GM12873 (cell line): ENCODE results near the gene SH3GL2.

Experiments used
- TF ChIP-seq, protein P1 (sequence below): IDR thresholded peaks from 2 replicates; pipeline ENCODE4 v1.5.1; 2012; ENCODE audit warnings: low read depth, mild to moderate bottlenecking, moderate library complexity, low read length, control low read depth; ENCODE audit not compliant: insufficient read depth; ENCODE audit errors: missing control alignments

Gene SH3GL2

DNA sequence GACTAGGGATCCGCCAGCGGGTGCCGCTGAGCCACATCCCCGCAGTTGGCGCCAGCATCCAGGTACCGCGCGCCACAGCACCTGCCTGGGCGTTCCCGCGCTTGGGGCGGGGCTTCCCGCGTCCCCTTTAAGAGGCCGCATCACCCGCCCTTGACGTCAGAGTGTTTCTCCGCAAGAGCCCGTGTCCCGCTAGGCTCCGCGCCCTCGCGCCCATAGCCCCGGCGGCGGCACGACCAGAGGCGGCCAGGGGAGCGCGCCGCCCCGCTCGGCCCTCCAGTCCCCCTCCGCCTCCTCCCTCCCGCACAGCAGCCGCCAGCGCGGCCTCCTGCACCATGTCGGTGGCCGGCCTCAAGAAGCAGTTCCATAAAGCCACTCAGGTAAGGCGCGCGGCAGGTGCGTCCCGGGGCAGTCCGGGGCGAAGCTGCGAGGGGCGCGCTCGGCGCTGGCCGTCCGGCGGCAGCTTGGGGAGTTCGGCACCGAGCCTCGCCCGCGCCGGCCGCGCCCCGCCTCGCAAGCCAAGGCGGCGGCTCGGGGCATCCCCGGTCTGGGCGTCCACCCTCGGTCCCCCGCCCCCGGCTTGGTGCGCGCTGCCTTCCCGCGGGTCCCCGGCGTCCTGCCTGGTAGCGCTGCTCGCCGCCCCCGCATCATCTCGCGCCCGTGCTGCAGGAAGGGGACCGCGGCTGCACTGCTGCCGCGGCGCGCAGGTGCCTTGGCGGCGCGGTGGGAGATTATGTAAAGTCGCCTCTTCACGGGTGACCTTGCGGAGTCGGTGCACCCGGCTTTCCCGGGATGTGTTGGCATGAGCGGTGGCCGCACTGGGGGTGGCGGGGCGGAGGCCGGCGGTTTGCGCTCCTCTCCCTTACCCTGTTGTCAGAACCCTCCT lies at the start of gene SH3GL2:
Gene SH3GL2 (plus strand): TSS at position 156 of the 883 bp plus-strand sequence.
- TF ChIP-seq, protein P1, sequence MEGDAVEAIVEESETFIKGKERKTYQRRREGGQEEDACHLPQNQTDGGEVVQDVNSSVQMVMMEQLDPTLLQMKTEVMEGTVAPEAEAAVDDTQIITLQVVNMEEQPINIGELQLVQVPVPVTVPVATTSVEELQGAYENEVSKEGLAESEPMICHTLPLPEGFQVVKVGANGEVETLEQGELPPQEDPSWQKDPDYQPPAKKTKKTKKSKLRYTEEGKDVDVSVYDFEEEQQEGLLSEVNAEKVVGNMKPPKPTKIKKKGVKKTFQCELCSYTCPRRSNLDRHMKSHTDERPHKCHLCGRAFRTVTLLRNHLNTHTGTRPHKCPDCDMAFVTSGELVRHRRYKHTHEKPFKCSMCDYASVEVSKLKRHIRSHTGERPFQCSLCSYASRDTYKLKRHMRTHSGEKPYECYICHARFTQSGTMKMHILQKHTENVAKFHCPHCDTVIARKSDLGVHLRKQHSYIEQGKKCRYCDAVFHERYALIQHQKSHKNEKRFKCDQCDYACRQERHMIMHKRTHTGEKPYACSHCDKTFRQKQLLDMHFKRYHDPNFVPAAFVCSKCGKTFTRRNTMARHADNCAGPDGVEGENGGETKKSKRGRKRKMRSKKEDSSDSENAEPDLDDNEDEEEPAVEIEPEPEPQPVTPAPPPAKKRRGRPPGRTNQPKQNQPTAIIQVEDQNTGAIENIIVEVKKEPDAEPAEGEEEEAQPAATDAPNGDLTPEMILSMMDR: no peak

DNA sequence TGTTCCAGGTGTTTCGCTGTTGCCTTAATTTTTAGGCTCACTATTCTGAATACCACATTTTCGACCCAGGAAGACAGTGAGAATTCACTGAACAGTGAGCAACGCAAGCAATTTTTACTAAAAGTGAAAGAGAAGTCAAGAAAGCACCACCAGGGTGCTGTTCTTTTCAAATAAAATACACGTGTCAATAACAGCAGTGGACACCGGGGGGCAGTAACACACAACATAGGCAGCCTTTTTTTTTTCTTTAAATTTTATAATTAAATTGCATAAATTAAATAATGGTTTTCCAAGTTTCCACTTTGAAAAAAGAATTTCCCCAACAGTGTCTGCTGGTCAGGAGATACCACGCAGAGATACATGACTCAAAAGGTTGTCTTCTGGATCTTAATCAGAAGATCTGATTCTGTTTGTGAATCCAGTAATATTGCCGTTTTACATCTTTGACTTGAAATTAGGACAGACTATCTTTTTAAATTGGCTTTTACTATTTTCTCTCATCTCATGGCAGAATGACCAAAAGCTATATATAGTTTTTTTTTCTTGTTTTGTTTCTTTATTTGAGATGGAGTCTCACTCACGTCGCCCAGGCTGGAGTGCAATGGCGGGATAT lies 47.1 kb upstream of the SH3GL2 start:
- TF ChIP-seq, protein P1: peak; percentile 55

- TF ChIP-seq, protein P1: no peak
These were observed 46.4 kb upstream of the SH3GL2 start for GRCh38 chr9:17532461-17532860.

DNA sequence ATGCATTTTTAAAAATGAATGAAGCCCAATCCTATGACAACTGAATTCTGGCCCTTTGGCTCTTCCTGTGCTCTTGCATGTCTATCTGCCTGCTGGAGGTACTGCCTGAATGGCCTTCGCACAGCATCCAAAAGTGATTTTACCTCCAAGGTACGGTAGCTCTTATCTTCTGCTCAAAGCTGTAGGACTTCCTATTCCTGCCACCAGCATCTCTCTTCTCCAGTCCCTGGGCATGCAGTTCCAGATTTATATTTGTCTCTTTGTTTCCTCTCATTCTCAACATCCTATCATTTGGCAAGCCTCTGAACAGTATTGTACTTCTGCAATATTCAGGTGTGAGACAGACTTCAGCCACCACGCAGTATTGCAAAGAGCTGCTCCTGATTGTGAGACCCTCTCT lies 43.7 kb upstream of the SH3GL2 start:
- TF ChIP-seq, protein P1: no peak

DNA sequence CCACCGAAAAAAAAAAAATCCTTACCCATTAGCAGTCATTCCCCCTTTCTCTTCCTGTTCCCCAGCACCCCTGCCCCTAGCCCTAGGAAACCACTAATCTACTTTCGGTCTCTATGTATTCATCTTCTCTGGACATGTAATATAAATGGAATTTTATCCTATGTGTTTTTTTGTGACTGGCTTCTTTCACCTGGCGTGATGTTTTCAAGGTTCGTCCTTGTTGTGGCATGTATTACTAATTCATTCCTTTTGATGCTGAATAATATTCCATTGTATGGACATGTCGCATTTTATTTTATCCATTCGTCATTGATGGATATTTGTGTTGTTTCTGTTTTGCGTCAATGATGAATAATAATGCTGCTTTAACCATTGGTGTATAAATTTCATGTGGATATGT lies 42.8 kb upstream of the SH3GL2 start:
- TF ChIP-seq, protein P1: no peak

GRCh38 chr9:17551023-17551422 lies 27.8 kb upstream of the SH3GL2 start:
- TF ChIP-seq, protein P1: no peak

DNA sequence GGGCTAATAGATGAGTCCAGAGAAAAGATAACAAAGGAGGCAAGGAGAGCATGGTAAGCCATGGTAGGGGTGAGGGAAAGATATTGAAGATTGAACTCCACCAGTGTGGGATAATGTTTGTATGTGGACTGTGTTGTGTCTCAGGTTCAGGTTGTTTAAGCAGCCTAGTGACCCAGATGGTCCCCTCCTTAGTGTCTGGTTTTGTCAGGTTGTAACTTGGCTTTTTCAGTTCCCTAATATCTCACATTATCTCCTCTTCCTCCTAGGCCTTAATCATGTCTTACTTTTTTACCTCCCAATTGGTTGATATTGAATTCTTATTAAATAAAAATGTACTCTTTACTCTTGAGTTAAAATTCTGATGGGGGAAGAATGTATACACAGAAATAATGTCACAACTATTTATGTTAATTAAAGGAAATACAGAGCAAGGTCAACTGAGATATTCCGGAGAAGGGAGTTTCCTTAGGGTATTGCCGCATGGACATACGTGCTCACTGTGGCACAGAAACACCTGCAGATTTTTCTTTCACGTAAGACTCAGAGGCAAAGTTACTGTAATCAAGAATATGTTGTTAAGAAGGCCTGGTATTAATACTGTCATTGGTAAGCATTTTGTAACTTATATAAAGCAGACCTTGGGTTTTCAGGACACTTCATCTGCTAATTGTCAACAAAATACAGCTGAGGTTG lies 23.4 kb upstream of the SH3GL2 start:
- TF ChIP-seq, protein P1: no peak
